Aorta (tissue), 5 donors: ENCODE results near the gene SPATA24. TPM values are rescaled to one million over a fixed set of nuclear protein-coding genes. Genes with fewer than 3 reads are reported as not detected.
"Not testable (repeated sequence)": the region's sequence is repeated elsewhere in the genome, so short reads cannot be mapped to it uniquely, and the experiment has no call there.

Experiments
- ATAC-seq: fragments of 200-7000 bp; cut with Tn5 transposase; one replicate; pipeline ENCODE4 v1.9.1; 2022; ENCODE audit warnings: moderate library complexity; ENCODE audit not compliant: low FRiP score
- DNase-seq, 2 donors: peaks; one replicate each; pipeline ENCODE4 v3.0.0-alpha.2; 2020
- H3K27ac ChIP-seq, 2 donors: one replicate each; pipeline ENCODE4 v1.5.1; 2013; ENCODE audit warnings: low read length in 2 of 2, mild to moderate bottlenecking in 2 of 2, moderate library complexity in 2 of 2, control low read depth in 1 of 2, inconsistent platforms in 1 of 2, low read depth in 1 of 2
- H3K27me3 ChIP-seq, 2 donors: one replicate each; pipeline ENCODE4 v1.6.1; 2013; ENCODE audit warnings: control low read depth in 1 of 2, low read length in 1 of 2, mild to moderate bottlenecking in 1 of 2, moderate library complexity in 1 of 2; ENCODE audit not compliant: insufficient read depth in 2 of 2, control insufficient read depth in 1 of 2
- H3K36me3 ChIP-seq, 2 donors: one replicate each; pipeline ENCODE4 v1.6.1; 2013; ENCODE audit warnings: control low read depth in 1 of 2, low read length in 1 of 2, mild to moderate bottlenecking in 1 of 2; ENCODE audit not compliant: insufficient read depth in 2 of 2, control insufficient read depth in 1 of 2
- H3K4me1 ChIP-seq, 2 donors: one replicate each; pipeline ENCODE4 v1.6.1; 2013; ENCODE audit warnings: low read length in 2 of 2, control low read depth in 1 of 2, mild to moderate bottlenecking in 1 of 2, moderate library complexity in 1 of 2; ENCODE audit not compliant: insufficient read depth in 2 of 2, control insufficient read depth in 1 of 2
- H3K4me3 ChIP-seq, 2 donors: one replicate each; pipeline ENCODE4 v1.5.1; 2013; ENCODE audit warnings: low read length in 2 of 2, control low read depth in 1 of 2, mild to moderate bottlenecking in 1 of 2
- H3K9me3 ChIP-seq: one replicate; pipeline ENCODE4 v1.6.1; 2013; ENCODE audit warnings: mild to moderate bottlenecking, low read length; ENCODE audit not compliant: control insufficient read depth
- WGBS, 2 donors: extraction: QIAGEN DNeasy Blood & Tissue Kit; methylation state at CpG; one replicate each; pipeline ENCODE4 v1.1.7; 2013; 5-methylcytosine and 5-hydroxymethylcytosine counted together
- intact Hi-C, 2 donors: fragments of 100-400 bp; cut with DNase I; formaldehyde crosslinking; loops; one replicate each; pipeline versions ENCODE4 v1.14.2 to v1.15.0; 2022
- polyA plus RNA-seq, 2 donors: library from polyadenylated mRNA; stranded (reverse); fragments of 200-250 nt; gene quantifications; one replicate each; pipeline ENCODE4 v1.2.3, GENCODE V29; 2013
- total RNA-seq, 2 donors: library from RNA; stranded (reverse); fragmentation: NEBNext Ultra II Directional; extraction: Animal tissue kit (Norgen Biotek cat#: 25700); gene quantifications; one replicate each; pipeline ENCODE4 v1.2.1, GENCODE V29; 2021
- donor health status: healthy with polysubstance abuse.
- donor health status: Bipolar disorder and iron deficiency.
- donor health status: DM: no; HTN: no; CAD: no.
- donor health status: DM: no; HTN: no; CAD: no.
- donor health status: DM: yes; HTN: yes; CAD: no.

SPATA24 gene
- total and polyA plus RNA-seq, 4 donors = 2.2 to 7.7 (median 4.7) TPM

DNA sequence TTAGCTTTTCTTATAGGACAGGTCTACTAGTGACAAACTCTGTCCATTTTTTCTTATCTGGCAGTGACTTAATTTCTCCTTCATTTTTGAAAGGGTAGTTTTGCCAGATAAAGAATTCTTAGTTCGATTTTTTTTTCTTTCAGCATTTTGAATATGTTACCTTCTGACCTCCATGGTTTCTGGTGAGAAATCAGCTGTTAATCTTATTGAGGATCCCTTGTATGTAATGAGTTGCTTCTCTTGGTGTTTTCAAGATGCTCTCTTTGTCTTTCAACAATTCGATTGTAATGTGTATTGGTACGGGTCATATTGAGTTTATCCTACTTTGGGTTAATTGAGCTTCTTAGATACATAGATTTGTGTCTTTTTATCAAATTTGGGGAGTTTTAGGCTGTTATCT is 49.7 kb downstream of the SPATA24 start:
- no peak for DNase-seq
- Histone ChIP-seq H3K9me3 (no peaks in the 10 kb centered on the region), H3K4me3 (no peak overlapping the region), H3K4me1 (no peaks in the 10 kb centered on the region), H3K27me3 (no peaks in the 10 kb centered on the region), H3K36me3 (no peaks in the 10 kb centered on the region), H3K27ac (no peak overlapping the region)
- intact Hi-C loops = no loop called here
- WGBS, 2 donors = 92 to 95% methylated on average over 3 of the region's 3 CpGs
- ATAC-seq = no peak

DNA sequence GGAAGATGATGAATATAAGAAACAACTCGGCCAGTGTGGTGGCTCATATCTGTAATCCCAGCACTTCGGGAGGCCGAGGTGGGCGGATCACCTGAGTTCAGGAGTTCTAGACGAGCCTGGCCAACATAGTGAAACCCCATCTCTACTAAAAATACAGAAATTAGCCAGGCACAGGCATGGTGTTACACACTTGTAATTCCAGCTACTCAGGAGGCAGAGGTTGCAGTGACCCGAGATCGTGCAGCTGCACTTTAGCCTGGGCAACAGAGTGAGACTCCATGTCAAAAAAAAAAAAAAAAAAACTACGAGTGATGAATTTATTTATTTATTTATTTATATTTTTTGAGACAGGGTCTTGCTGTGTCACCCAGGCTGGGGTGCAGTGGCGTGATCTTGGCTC is 56.0 kb downstream of the SPATA24 start:
- H3K4me3 ChIP-seq, DNase-seq, H3K9me3 ChIP-seq, H3K4me1 ChIP-seq, H3K27me3 ChIP-seq, H3K27ac ChIP-seq, ATAC-seq, H3K36me3 ChIP-seq: not testable (repeated sequence)
- WGBS, 2 donors = 91 to 93% methylated on average over 9 of the region's 9 CpGs
- intact Hi-C loops = loop anchor here in 1 of 2 donors (10.0 kb wide), 1 partner anchor 773 kb away; the partner anchor contains the start of gene HSPA9

Other genes starting within 250 kb of the SPATA24 start
- 10 to 100 TPM; 48.7 to 49.8 TPM for gene SIL1, start 205.7 kb downstream of the SPATA24 start, total RNA-seq
- 10 to 100 TPM; 19.4 to 58.9 TPM for gene SIL1, start 205.7 kb downstream of the SPATA24 start, polyA plus RNA-seq
- 100 to 1,000 TPM; 183 to 194 TPM for gene MATR3, start 110.3 kb downstream of the SPATA24 start, total RNA-seq
- 100 to 1,000 TPM; 104 to 163 TPM for gene MATR3, start 110.3 kb downstream of the SPATA24 start, polyA plus RNA-seq
- 10 to 100 TPM; 77.6 to 82.1 TPM for gene PAIP2, start 62.2 kb downstream of the SPATA24 start, total RNA-seq
- 100 to 1,000 TPM; 102 to 154 TPM for gene PAIP2, start 62.2 kb downstream of the SPATA24 start, polyA plus RNA-seq
- not detected for gene SLC23A1, start 20.8 kb downstream of the SPATA24 start, total RNA-seq
- gene SLC23A1, start 20.8 kb downstream of the SPATA24 start, polyA plus RNA-seq = 1 to 10 TPM in 1 of 2 donors, not detected in 1; 3.1 TPM
- 1 to 10 TPM; 1.3 to 3.9 TPM for gene MZB1, start 14.2 kb downstream of the SPATA24 start, total RNA-seq
- 1 to 10 TPM in 1 of 2 donors, under 1 TPM in 1; 0.64 to 1.8 TPM for gene MZB1, start 14.2 kb downstream of the SPATA24 start, polyA plus RNA-seq
- gene PROB1, start 9.0 kb downstream of the SPATA24 start, total RNA-seq = 1 to 10 TPM; 2.0 to 3.0 TPM
- under 1 TPM; 0.13 to 0.31 TPM for gene PROB1, start 9.0 kb downstream of the SPATA24 start, polyA plus RNA-seq
- gene DNAJC18, start 35.4 kb upstream of the SPATA24 start, total RNA-seq = 10 to 100 TPM; 18.5 to 26.4 TPM
- 1 to 10 TPM; 4.3 to 9.7 TPM for gene DNAJC18, start 35.4 kb upstream of the SPATA24 start, polyA plus RNA-seq
- 10 to 100 TPM; 33.2 to 51.3 TPM for gene ECSCR, start 58.7 kb upstream of the SPATA24 start, total RNA-seq
- 10 to 100 TPM in 1 of 2 donors, 1 to 10 TPM in 1; 6.1 to 11.6 TPM for gene ECSCR, start 58.7 kb upstream of the SPATA24 start, polyA plus RNA-seq
- gene SMIM33, start 66.9 kb upstream of the SPATA24 start, total RNA-seq = not detected
- not detected for gene SMIM33, start 66.9 kb upstream of the SPATA24 start, polyA plus RNA-seq
- gene STING1, start 78.7 kb upstream of the SPATA24 start, total RNA-seq = 100 to 1,000 TPM; 111 to 151 TPM
- 100 to 1,000 TPM in 1 of 2 donors, 10 to 100 TPM in 1; 23.9 to 180 TPM for gene STING1, start 78.7 kb upstream of the SPATA24 start, polyA plus RNA-seq
- gene UBE2D2, start 157.2 kb upstream of the SPATA24 start, total RNA-seq = 100 to 1,000 TPM in 1 of 2 donors, 10 to 100 TPM in 1; 96.8 to 116 TPM
- gene UBE2D2, start 157.2 kb upstream of the SPATA24 start, polyA plus RNA-seq = 100 to 1,000 TPM in 1 of 2 donors, 10 to 100 TPM in 1; 97.9 to 102 TPM
- 10 to 100 TPM; 40.0 to 75.8 TPM for gene CXXC5, start 244.3 kb upstream of the SPATA24 start, total RNA-seq
- gene CXXC5, start 244.3 kb upstream of the SPATA24 start, polyA plus RNA-seq = 10 to 100 TPM; 21.2 to 31.5 TPM